GM04504 (cell line): ENCODE data around the gene IRAK3.
"Not testable (repeated sequence)": the region's sequence is repeated elsewhere in the genome, so short reads cannot be mapped to it uniquely, and the experiment has no call there.

ENCODE experiments used
- DNase-seq: peaks from one replicate; pipeline ENCODE4 v3.0.0-alpha.2; 2012; ENCODE audit warnings: low read depth

IRAK3 gene

GRCh38 chr12:66217342-66217917 lies 28.4 kb downstream of the IRAK3 start:
- no peak for DNase-seq

GRCh38 chr12:66228462-66228861 lies 39.4 kb downstream of the IRAK3 start:
- DNase-seq = no peak

DNA sequence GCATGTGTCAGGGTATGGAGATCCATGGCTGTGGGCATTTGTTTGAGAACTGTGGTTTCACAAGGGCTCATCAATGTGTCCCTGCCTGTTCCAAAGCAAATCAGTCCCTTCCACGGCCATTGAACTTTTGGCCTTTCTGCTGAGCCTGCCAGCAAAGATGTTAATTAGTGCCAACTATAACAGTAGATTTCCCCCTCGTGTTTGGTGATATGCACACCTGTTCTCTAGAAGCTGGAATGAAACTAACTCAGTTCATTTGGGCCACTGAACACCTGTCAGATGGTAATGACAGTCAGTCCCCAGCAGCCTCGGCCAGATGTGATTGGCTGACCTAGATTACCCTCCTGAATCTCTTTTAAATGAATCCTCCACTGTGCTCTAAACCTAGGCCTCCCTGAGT lies 43.2 kb downstream of the IRAK3 start:
- DNase-seq = no peak

DNA sequence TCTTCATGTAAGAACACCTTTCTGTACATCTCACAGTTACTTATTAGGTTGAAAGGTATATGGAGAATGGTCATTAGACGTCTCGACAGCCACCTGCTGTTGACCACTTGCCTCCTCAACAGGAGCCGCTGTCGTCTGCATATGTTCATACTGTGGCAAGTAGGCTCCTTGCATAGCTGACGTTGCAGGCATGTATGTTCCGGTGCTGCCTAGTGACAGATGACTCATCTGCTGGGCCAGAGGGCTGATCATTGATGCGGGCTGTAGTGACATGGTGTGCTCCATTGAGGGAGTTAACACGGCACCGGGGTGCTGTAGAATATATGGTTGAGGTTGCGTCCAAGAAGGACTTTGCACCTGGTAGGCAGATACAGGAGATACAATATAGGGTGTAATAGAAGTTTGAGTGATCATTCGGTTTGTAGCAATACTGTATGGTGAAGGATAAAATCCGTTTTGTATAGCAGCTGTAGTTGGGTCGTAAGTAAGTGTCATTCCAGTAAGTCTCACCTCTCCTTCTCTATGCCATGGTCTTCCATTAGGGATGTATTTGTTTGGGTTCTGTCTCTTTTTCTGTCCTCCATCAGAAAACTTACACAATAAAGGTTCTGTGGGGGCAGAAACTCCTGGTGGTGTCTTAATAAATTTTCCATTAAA lies 45.2 kb downstream of the IRAK3 start:
- DNase-seq = not testable (repeated sequence)

DNA sequence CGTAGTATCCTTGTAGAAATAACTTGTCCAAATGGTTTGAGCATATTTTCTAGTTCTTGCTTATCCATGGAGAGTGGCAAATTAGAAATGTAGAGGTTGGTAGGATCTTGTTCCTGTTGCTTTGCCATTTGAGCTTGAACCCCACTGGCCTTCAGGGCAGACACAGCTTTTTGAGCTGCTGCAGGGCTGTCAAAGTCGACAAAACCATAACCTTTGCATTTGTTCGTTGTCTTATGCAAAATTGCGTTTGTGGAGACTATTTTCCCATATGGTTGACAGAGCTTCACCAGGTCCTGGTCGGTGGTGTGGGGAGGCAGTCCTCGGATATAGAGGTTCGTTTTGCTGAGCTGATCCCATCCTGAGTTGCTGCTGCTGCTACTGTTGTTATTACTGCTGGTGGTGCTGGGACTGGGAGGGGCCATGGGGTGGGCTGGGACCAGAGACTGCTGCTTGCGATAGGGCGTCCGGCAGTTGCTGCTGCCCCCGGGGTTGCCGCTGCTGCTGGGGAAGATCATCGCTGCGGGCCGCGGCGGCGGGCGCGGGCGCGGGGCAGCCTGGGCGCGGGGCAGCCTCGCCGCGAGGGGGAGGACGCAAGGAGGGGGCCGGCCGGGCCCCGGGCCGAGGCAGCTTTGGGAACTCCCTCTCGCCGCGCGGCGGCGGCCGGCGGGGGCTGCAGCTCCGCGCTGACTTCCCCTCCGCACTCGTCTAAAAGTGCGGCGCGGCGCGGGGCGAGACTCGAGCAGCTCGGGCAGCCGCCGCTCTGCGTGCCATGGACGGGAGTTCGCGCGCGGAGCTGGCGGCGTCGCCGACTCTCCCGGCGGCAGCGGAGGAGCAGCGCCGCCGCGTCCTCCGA lies 46.0 kb downstream of the IRAK3 start:
- DNase-seq = not testable (repeated sequence)

GRCh38 chr12:66235626-66236281 lies 46.7 kb downstream of the IRAK3 start:
- no peak for DNase-seq

GRCh38 chr12:66236282-66236675 lies 47.3 kb downstream of the IRAK3 start:
- not testable (repeated sequence) for DNase-seq

DNA sequence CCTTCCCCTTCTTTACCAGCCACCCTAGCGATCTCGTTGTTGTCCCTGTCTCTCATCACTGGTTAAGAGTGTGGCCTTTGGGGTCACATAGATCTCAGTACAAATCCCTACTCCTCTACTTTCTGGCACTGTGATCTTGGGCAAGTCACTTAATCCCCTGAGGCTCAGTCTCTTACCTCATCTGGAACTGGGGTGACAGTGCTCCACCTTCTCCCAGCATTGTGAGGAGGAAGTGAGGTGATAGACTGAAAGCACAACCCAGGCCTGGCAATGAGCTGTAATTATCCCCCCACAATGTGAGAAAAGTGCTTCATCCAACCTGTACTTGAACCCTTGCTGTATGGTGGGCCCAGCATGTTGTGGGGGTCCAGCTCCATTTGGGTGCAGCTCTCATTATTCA lies 48.0 kb downstream of the IRAK3 start:
- DNase-seq = no peak

- DNase-seq = no peak
These were observed 48.6 kb downstream of the IRAK3 start for GRCh38 chr12:66237505-66238175.

DNA sequence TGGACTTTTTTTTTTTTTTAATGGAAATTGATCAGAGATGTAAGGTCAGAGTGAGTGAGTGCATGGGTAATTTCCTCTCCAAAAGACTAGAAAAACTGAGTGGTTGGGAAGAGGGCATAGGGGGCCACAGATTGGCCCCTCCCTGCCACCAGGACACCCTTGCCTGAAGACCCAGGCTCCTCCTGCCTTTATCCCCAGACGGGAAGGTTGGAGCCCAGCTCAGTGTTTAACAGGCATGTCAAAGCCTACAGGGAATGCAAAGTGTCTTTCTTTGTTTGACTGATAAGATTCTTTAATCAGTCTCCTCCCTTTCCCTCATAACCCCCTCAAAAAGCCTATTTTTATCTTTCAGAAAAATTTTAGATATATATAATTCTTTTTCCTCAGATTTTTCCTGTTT lies 50.3 kb downstream of the IRAK3 start:
- no peak for DNase-seq

- no peak for DNase-seq
These were observed 51.2 kb downstream of the IRAK3 start for GRCh38 chr12:66240096-66240820.

DNA sequence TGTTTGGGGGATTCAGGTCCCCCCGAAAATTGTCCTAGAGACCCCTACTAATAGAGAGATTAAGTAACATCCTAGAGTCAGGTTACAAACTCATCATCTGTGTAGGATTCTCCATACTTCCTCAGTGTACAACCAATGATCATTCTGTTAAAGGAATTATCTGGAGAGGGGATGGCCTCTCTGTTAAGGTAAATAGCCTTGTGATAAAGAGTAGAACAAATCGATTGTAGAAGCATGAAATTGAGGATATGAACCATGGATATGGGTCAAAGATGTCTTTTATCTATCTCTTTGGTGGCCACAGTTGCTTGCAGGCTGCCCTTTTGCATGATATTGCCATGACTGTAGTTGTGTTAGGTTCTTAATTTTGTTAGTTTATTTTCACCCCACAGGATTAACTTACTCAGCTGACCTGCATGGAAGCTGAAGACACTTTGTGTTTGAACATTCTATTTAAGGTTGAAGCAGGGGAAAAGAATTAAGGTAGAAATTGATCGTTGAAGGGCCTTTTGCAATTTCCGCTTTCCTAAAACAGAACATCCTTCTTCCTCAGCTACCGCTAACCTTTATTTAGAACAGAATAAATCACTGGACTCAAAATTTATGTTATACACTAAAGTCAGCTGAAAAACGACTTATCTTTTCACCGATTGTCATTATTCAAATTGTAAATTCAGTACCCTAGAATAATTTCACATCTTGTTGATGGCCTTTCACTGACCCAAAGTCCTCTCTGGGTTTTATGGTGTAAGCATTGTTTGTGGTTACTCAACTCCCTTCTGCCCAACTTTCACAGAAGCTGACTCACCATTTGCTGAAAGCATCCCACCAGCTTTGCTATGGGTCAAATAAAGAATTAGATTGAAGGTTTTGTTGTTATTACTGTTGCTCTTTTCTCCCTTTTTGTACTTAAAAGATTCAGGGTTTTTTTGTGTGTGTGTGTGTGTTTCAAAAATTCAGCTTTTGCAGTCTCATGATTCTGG lies 52.3 kb downstream of the IRAK3 start:
- DNase-seq = peak; percentile 78

- DNase-seq = no peak
These were observed 53.3 kb downstream of the IRAK3 start for GRCh38 chr12:66242311-66242710.

DNA sequence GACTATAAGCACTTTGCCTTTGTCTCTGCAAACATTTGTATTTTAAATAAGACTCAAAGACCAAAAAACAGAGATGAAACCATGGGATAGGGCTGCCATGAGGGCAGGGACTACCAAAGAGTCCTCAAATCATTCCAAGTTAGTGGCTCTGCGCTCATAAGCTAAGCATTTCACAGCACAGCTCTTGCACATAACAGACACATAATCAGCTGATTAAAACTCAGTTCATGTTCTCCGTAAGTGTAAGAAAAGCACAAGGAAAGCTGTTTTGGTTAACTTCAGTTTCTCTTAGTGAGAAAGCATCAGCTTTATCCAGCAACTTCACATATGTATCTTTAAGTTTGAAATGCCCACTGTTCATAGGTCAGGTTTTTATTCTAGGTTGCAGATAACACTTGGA lies 54.9 kb downstream of the IRAK3 start:
- no peak for DNase-seq

DNA sequence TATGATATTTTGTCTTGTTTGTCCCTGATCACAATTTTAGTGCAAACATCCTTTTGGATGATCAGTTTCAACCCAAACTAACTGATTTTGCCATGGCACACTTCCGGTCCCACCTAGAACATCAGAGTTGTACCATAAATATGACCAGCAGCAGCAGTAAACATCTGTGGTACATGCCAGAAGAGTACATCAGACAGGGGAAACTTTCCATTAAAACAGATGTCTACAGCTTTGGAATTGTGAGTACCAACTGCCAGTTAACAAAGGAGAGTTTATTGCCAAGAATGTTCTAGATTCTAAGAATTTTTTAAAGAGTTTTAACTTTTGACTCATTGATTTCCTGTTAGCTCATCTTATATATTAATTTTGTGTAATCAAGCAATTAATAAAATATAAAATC lies 55.4 kb downstream of the IRAK3 start:
- no peak for DNase-seq

- DNase-seq = no peak
These were observed 58.7 kb downstream of the IRAK3 start for GRCh38 chr12:66247741-66248140.

GRCh38 chr12:66251049-66251448 lies 62.0 kb downstream of the IRAK3 start:
- no peak for DNase-seq

- no peak for DNase-seq
These were observed 63.8 kb downstream of the IRAK3 start for GRCh38 chr12:66252771-66253170.

DNA sequence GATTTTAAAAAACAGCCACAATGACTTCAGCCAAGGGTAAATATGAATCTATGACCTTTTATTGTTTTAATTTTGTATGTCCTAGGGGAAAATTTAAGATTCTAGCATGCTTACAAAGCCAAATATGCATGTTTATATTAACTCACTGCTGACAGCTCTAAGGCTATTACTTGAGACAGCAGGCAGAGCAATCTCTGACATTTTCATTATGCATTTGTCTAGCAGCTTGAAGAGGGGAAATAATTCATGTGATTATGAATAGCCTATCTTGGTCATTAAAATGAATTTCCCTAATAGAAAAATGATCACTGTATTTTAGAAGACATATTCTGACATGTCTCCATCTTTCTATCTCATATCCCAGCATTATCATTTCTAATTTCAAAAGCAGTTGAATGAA lies 66.7 kb downstream of the IRAK3 start:
- DNase-seq = no peak

- DNase-seq = no peak
These were observed 69.0 kb downstream of the IRAK3 start for GRCh38 chr12:66258011-66258410.
